IMR-90 (cell line): ENCODE results near the gene HSPA12A. TPM values are rescaled to one million over a fixed set of nuclear protein-coding genes. Genes with fewer than 3 reads are reported as not detected.

ENCODE experiments used
- ATAC-seq: fragments of 200-7000 bp; cut with Tn5 transposase; 2 replicates; pipeline ENCODE4 v1.9.1; 2020; ENCODE audit warnings: low read depth, mild to moderate bottlenecking, moderate library complexity
- BruUV-seq: library from RNA; stranded (reverse); fragments of 400-500 nt; replicated peaks from 2 replicates; lab custom pipeline; 2021; lab: Mats Ljungman, UMichigan
- CTCF ChIA-PET: fragments of 300-600 bp; formaldehyde crosslinking; extraction: SDS; loops from one replicate; lab custom pipeline; 2021; ENCODE audit warnings: antibody characterized with exemption; lab: Yijun Ruan, JAX
- POLR2A ChIA-PET: fragments of 300-600 bp; sonication (Branson Sonifier 250); formaldehyde crosslinking; loops from one replicate; lab custom pipeline; 2022; ENCODE audit warnings: antibody characterized with exemption; ENCODE audit not compliant: unreplicated experiment; lab: Charles Lee
- DNase-seq: peaks from one replicate; pipeline ENCODE4 v3.0.0; 2013
- H2AFZ ChIP-seq: replicated peaks from 2 replicates; pipeline ENCODE3; 2013; ENCODE audit warnings: low read length, mild to moderate bottlenecking; ENCODE audit not compliant: poor library complexity
- H2AK5ac ChIP-seq: 2 replicates; pipeline ENCODE4 v1.6.1; 2013; ENCODE audit warnings: low read depth, low read length, inconsistent platforms
- H2AK9ac ChIP-seq: replicated peaks from 2 replicates; pipeline ENCODE3; 2013; ENCODE audit warnings: mild to moderate bottlenecking, low read depth, low read length, moderate library complexity; ENCODE audit not compliant: poor library complexity
- H2BK120ac ChIP-seq: 2 replicates; pipeline ENCODE4 v1.6.1; 2013; ENCODE audit warnings: low read depth, low read length, inconsistent platforms
- H2BK15ac ChIP-seq: 3 replicates; pipeline ENCODE4 v1.6.1; 2013; ENCODE audit warnings: low read depth, low read length, inconsistent platforms
- H2BK20ac ChIP-seq: 2 replicates; pipeline ENCODE4 v1.6.1; 2013; ENCODE audit warnings: low read depth, mild to moderate bottlenecking, inconsistent platforms, low read length, moderate library complexity
- H2BK5ac ChIP-seq: 2 replicates; pipeline ENCODE4 v1.6.1; 2013; ENCODE audit warnings: mild to moderate bottlenecking, low read depth, low read length, inconsistent platforms; ENCODE audit not compliant: poor library complexity, severe bottlenecking
- H3K14ac ChIP-seq: replicated peaks from 2 replicates; pipeline ENCODE4 v1.6.1; 2013; ENCODE audit warnings: low read depth, low read length, inconsistent platforms
- H3K18ac ChIP-seq: 2 replicates; pipeline ENCODE4 v1.6.1; 2013; ENCODE audit warnings: low read depth, low read length, control low read depth
- H3K23ac ChIP-seq: 2 replicates; pipeline ENCODE4 v1.6.1; 2013; ENCODE audit warnings: low read depth, low read length, inconsistent platforms
- H3K27ac ChIP-seq: 2 replicates; pipeline ENCODE4 v1.5.1; 2013; ENCODE audit warnings: mild to moderate bottlenecking, control low read depth, low read length; ENCODE audit not compliant: insufficient read depth
- H3K27me3 ChIP-seq: 2 replicates; pipeline ENCODE4 v1.6.1; 2013; ENCODE audit warnings: low read length; ENCODE audit not compliant: control insufficient read depth, insufficient read depth
- H3K36me3 ChIP-seq: 2 replicates; pipeline ENCODE4 v1.6.1; 2013; ENCODE audit warnings: low read length, mixed read lengths; ENCODE audit not compliant: control insufficient read depth, insufficient read depth
- H3K4ac ChIP-seq: 2 replicates; pipeline ENCODE4 v1.6.1; 2013; ENCODE audit warnings: low read depth, low read length, inconsistent platforms
- H3K4me1 ChIP-seq: 2 replicates; pipeline ENCODE4 v1.6.1; 2013; ENCODE audit warnings: low read length, mixed read lengths; ENCODE audit not compliant: control insufficient read depth, insufficient read depth
- H3K4me2 ChIP-seq: 2 replicates; pipeline ENCODE4 v1.6.1; 2013; ENCODE audit warnings: low read depth, mild to moderate bottlenecking, control low read depth, low read length, moderate library complexity
- H3K4me3 ChIP-seq: 2 replicates; pipeline ENCODE4 v1.5.1; 2013; ENCODE audit warnings: low read depth, mild to moderate bottlenecking, control low read depth, low read length, moderate library complexity; ENCODE audit not compliant: insufficient read depth
- H3K56ac ChIP-seq: 2 replicates; pipeline ENCODE4 v1.6.1; 2013; ENCODE audit warnings: low read length, inconsistent platforms; ENCODE audit not compliant: insufficient read depth; ENCODE audit errors: extremely low read depth
- H3K79me1 ChIP-seq, 2 experiments: 2 replicates each; pipeline ENCODE4 v1.6.1; 2013; ENCODE audit warnings: low read length in 2 of 2, inconsistent platforms in 1 of 2, low read depth in 1 of 2
- H3K9ac ChIP-seq: 2 replicates; pipeline ENCODE4 v1.6.1; 2013; ENCODE audit warnings: low read depth, low read length, control low read depth
- H3K9me1 ChIP-seq: 2 replicates; pipeline ENCODE4 v1.6.1; 2013; ENCODE audit warnings: low read length, inconsistent platforms; ENCODE audit not compliant: insufficient read depth
- H3K9me3 ChIP-seq: 2 replicates; pipeline ENCODE4 v1.6.1; 2013; ENCODE audit warnings: low read length; ENCODE audit not compliant: control insufficient read depth, insufficient read depth
- H4K20me1 ChIP-seq: 2 replicates; pipeline ENCODE4 v1.6.1; 2013; ENCODE audit warnings: low read length, inconsistent platforms; ENCODE audit not compliant: insufficient read depth
- H4K5ac ChIP-seq: 2 replicates; pipeline ENCODE4 v1.6.1; 2013; ENCODE audit warnings: mild to moderate bottlenecking, low read depth, low read length, control low read depth
- H4K8ac ChIP-seq, 2 experiments: 2 replicates each; pipeline ENCODE4 v1.6.1; 2013; ENCODE audit warnings: low read depth in 2 of 2, low read length in 2 of 2, control low read depth in 1 of 2, inconsistent platforms in 1 of 2
- H4K91ac ChIP-seq: 2 replicates; pipeline ENCODE4 v1.6.1; 2013; ENCODE audit warnings: low read depth, low read length, inconsistent platforms; ENCODE audit not compliant: insufficient read depth
- CEBPB ChIP-seq: IDR thresholded peaks from 2 replicates; pipeline ENCODE4 v1.6.1; 2012; ENCODE audit warnings: low read depth, low read length, improper control_type of control experiment
- MAFK ChIP-seq: IDR thresholded peaks from 2 replicates; pipeline ENCODE4 v1.6.1; 2012; ENCODE audit warnings: low read depth, low read length, improper control_type of control experiment
- MAZ ChIP-seq: IDR thresholded peaks from 2 replicates; pipeline ENCODE4 v1.6.1; 2012; ENCODE audit warnings: low read depth, mild to moderate bottlenecking, low read length, improper control_type of control experiment, moderate library complexity, borderline replicate concordance
- POLR2A ChIP-seq: IDR thresholded peaks from 2 replicates; pipeline ENCODE4 v1.6.1; 2012; ENCODE audit warnings: mild to moderate bottlenecking, low read depth, low read length
- SMC3 ChIP-seq: fragments of 150-350 bp; IDR thresholded peaks from 2 replicates; pipeline ENCODE4 v1.6.1; 2016; ENCODE audit warnings: low read depth, mild to moderate bottlenecking, antibody characterized with exemption, low read length, moderate library complexity
- WGBS, 2 experiments: methylation state at CpG; one replicate each; pipeline versions ENCODE4 v1.1.5 to v1.1.7; 2013; ENCODE audit warnings: missing lambda C conversion rate in 2 of 2; ENCODE audit not compliant: insufficient read length in 1 of 2; ENCODE audit errors: extremely low coverage in 2 of 2; 5-methylcytosine and 5-hydroxymethylcytosine counted together
- dilution Hi-C: fragments of 300-500 bp; cut with HindIII; formaldehyde crosslinking; loops from one replicate; pipeline ENCODE4 v1.14.3; 2018; ENCODE audit warnings: low sequenced_read_pairs; ENCODE audit not compliant: unreplicated experiment
- in situ Hi-C: fragments of 300-500 bp; cut with MboI; formaldehyde crosslinking; loops from 3 replicates; pipeline ENCODE4 v1.14.3; 2019; ENCODE audit warnings: low sequenced_read_pairs, inconsistent platforms, mixed read lengths
- intact Hi-C: fragments of 100-400 bp; cut with micrococcal nuclease; formaldehyde crosslinking; loops from 2 replicates; pipeline ENCODE4 v1.10.0; 2022
- polyA plus RNA-seq, 3 experiments: library from polyadenylated mRNA; depleted of rRNA; stranded (reverse); fragments of >200 nt; gene quantifications; 2 replicates each; pipeline ENCODE4 v1.2.3, GENCODE V29; 2012; ENCODE audit warnings: low replicate concordance in 1 of 3
- total RNA-seq: library from RNA; depleted of rRNA; stranded (reverse); fragments of >200 nt; gene quantifications from 2 replicates; pipeline ENCODE4 v1.2.3, GENCODE V29; 2012
- TF ChIP-seq, protein P1 (sequence below): fragments of 150-350 bp; IDR thresholded peaks from 2 replicates; pipeline ENCODE4 v1.6.1; 2017; ENCODE audit warnings: mild to moderate bottlenecking, antibody characterized with exemption, low read length, low read depth

HSPA12A gene
- total and polyA plus RNA-seq, 2 of the 4 experiments (the other 2 are of a cell fraction) = 16.1 to 16.7 TPM

GRCh38 chr10:116775488-116776400 is 33.4 kb upstream of the HSPA12A start (continued):
- TF ChIP-seq CEBPB = no peak
- no peak for TF ChIP-seq SMC3

- TF ChIP-seq, protein P1, sequence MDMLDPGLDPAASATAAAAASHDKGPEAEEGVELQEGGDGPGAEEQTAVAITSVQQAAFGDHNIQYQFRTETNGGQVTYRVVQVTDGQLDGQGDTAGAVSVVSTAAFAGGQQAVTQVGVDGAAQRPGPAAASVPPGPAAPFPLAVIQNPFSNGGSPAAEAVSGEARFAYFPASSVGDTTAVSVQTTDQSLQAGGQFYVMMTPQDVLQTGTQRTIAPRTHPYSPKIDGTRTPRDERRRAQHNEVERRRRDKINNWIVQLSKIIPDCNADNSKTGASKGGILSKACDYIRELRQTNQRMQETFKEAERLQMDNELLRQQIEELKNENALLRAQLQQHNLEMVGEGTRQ = no peak
- TF ChIP-seq MAFK (no peak), POLR2A (no peak), MAZ (no peak)
These were observed 32.4 kb upstream of the HSPA12A start for GRCh38 chr10:116774728-116775151.

More at GRCh38 chr10:116774728-116775151, 32.4 kb upstream of the HSPA12A start:
- Histone ChIP-seq H3K36me3 (no peaks in the 10 kb centered on the region), H3K79me1 (no peaks in the 10 kb centered on the region), H2AK9ac (no peak overlapping the region), H3K4me1 (peaks cover 12% of the 10 kb centered on the region), H3K4me2 (no peak overlapping the region), H2AK5ac (no peak overlapping the region), H2BK120ac (no peak overlapping the region), H3K23ac (no peak overlapping the region), H4K5ac (no peak overlapping the region), H3K4me3 (no peak overlapping the region), H3K27ac (no peak overlapping the region), H3K9me1 (peaks cover 12% of the 10 kb centered on the region; the same call in 1 of the 2 replicates), H3K27me3 (no peaks in the 10 kb centered on the region), H2AFZ (peak overlapping the region; percentile 8), H3K56ac (no peak overlapping the region), H3K4ac (no peak overlapping the region), H3K9me3 (no peaks in the 10 kb centered on the region), H3K18ac (no peak overlapping the region), H3K14ac (no peak overlapping the region), H4K20me1 (no peaks in the 10 kb centered on the region), H2BK15ac (no peak overlapping the region), H4K8ac (no peak overlapping the region), H2BK20ac (no peak overlapping the region), H3K9ac (no peak overlapping the region), H2BK5ac (no peak overlapping the region), H4K91ac (no peak overlapping the region)
- no TSS peak for BruUV-seq
- intact Hi-C loops = no loop called here
- dilution Hi-C loops = loop anchor here (25.0 kb wide), 1 partner anchor 87 kb away; no protein-coding TSS in a partner anchor
- DNase-seq (no peak), ATAC-seq (no peak)
- in situ Hi-C loops = no loop called here
- ChIA-PET POLR2A (no interaction called here), CTCF (no interaction called here)
- WGBS, 2 experiments = 38% methylated on average over 5 of the region's 6 CpGs; no CpG with 5 or more reads in 1 of the 2 experiments
